ENCODE data around the gene PPID. TPM values are rescaled to one million over a fixed set of nuclear protein-coding genes. Genes with fewer than 3 reads are reported as not detected.

PPID gene
- total RNA-seq, 2 experiments from 2014 or later, result 10.7 to 10.8 TPM

- Mint-ChIP-seq H3K4me3 (no peak overlapping the region), H3K27me3 (no peaks in the 10 kb centered on the region), H3K36me3 (ENCODE audit: low read depth) (peaks cover 35% of the 10 kb centered on the region), H3K27ac (no peak overlapping the region), H3K9me3 (no peaks in the 10 kb centered on the region), H3K4me1 (ENCODE audit: low read depth) (no peaks in the 10 kb centered on the region)
- intact Hi-C loops (cut with DNase I, micrococcal nuclease), result no loop called here
- Histone ChIP-seq H3K36me3 (ENCODE audit: insufficient read depth, low read length) (peaks cover 5% of the 10 kb centered on the region), H3K4me3 (ENCODE audit: low read length) (no peak overlapping the region), H3K27ac (ENCODE audit: low read depth in 1 of 2, low read length in 2 of 2) (no peak overlapping the region), H3K27me3 (ENCODE audit: control insufficient read depth in 1 of 2, insufficient read depth in 2 of 2, low read length in 2 of 2) (no peaks in the 10 kb centered on the region), H3K9me3 (ENCODE audit: control insufficient read depth in 1 of 2, insufficient read depth in 1 of 2, low read length in 2 of 2) (no peaks in the 10 kb centered on the region), H3K4me1 (ENCODE audit: insufficient read depth, low read length) (no peaks in the 10 kb centered on the region)
- no peak for TF ChIP-seq CTCF (IDR thresholded peaks at IDR 0.05)
- CTCF ChIA-PET, result no interaction called here
- DNase-seq, result no peak
- POLR2A ChIA-PET, result no interaction called here
- ATAC-seq (ENCODE audit: poor library complexity), result no peak
Observed at GRCh38 chr4:158681629-158682028, 41.6 kb downstream of the PPID start.

- H3K4me1 ChIP-seq (ENCODE audit: insufficient read depth, low read length), result no peaks in the 10 kb centered on the region
- peaks cover 21% of the 10 kb centered on the region for H3K36me3 Mint-ChIP-seq (ENCODE audit: low read depth)
- no peak overlapping the region for H3K27ac ChIP-seq (ENCODE audit: low read depth in 1 of 2, low read length in 2 of 2)
- DNase-seq (no peak), ATAC-seq (ENCODE audit: poor library complexity) (no peak)
- H3K4me3 Mint-ChIP-seq, result no peak overlapping the region
- no peak overlapping the region for H3K4me3 ChIP-seq (ENCODE audit: low read length)
- H3K36me3 ChIP-seq (ENCODE audit: insufficient read depth, low read length), result no peaks in the 10 kb centered on the region
- intact Hi-C loops (cut with DNase I, micrococcal nuclease), result no loop called here
- no peaks in the 10 kb centered on the region for H3K4me1 Mint-ChIP-seq (ENCODE audit: low read depth)
- H3K27ac Mint-ChIP-seq, result no peak overlapping the region
- no peaks in the 10 kb centered on the region for H3K9me3 Mint-ChIP-seq
- CTCF ChIA-PET, result no interaction called here
- H3K9me3 ChIP-seq (ENCODE audit: control insufficient read depth in 1 of 2, insufficient read depth in 1 of 2, low read length in 2 of 2), result no peaks in the 10 kb centered on the region
- no peak for TF ChIP-seq CTCF (IDR thresholded peaks at IDR 0.05)
- POLR2A ChIA-PET, result interaction anchor here (1.2 kb wide), 1 partner anchor 45 kb away, joined by 4 read pairs; the partner anchor contains the start of gene PPID
- no peaks in the 10 kb centered on the region for H3K27me3 Mint-ChIP-seq
- H3K27me3 ChIP-seq (ENCODE audit: control insufficient read depth in 1 of 2, insufficient read depth in 2 of 2, low read length in 2 of 2), result no peaks in the 10 kb centered on the region
Observed at GRCh38 chr4:158678767-158679166, 44.4 kb downstream of the PPID start.

GRCh38 chr4:158676076-158676475, 47.1 kb downstream of the PPID start:
- peaks cover 13% of the 10 kb centered on the region for H3K4me1 Mint-ChIP-seq (ENCODE audit: low read depth)
- H3K9me3 Mint-ChIP-seq, result no peaks in the 10 kb centered on the region
- H3K9me3 ChIP-seq (ENCODE audit: control insufficient read depth in 1 of 2, insufficient read depth in 1 of 2, low read length in 2 of 2), result no peaks in the 10 kb centered on the region
- H3K36me3 ChIP-seq (ENCODE audit: insufficient read depth, low read length), result no peaks in the 10 kb centered on the region
- ATAC-seq (ENCODE audit: poor library complexity), result no peak
- no peak overlapping the region for H3K4me3 Mint-ChIP-seq
- CTCF ChIA-PET, result no interaction called here
- H3K27me3 Mint-ChIP-seq, result no peaks in the 10 kb centered on the region
- TF ChIP-seq CTCF (IDR thresholded peaks at IDR 0.05), result no peak
- intact Hi-C loops (cut with DNase I, micrococcal nuclease), result no loop called here
- H3K27ac Mint-ChIP-seq, result no peak overlapping the region
- H3K4me3 ChIP-seq (ENCODE audit: low read length), result no peak overlapping the region
- H3K27me3 ChIP-seq (ENCODE audit: control insufficient read depth in 1 of 2, insufficient read depth in 2 of 2, low read length in 2 of 2), result no peaks in the 10 kb centered on the region
- peaks cover 27% of the 10 kb centered on the region for H3K36me3 Mint-ChIP-seq (ENCODE audit: low read depth)
- no peak overlapping the region for H3K27ac ChIP-seq (ENCODE audit: low read depth in 1 of 2, low read length in 2 of 2)
- H3K4me1 ChIP-seq (ENCODE audit: insufficient read depth, low read length), result peaks cover 14% of the 10 kb centered on the region
- no peak for DNase-seq
- POLR2A ChIA-PET, result no interaction called here
